OCI-M1 (cell line): Measurements from ENCODE around the gene TBL1X.
"Not testable (repeated sequence)": the region's sequence is repeated elsewhere in the genome, so short reads cannot be mapped to it uniquely, and the experiment has no call there.

Source experiments
- DNase-seq: peaks from one replicate; lab custom pipeline; 2025; lab: John Stamatoyannopoulos, UW

The TBL1X gene

DNA sequence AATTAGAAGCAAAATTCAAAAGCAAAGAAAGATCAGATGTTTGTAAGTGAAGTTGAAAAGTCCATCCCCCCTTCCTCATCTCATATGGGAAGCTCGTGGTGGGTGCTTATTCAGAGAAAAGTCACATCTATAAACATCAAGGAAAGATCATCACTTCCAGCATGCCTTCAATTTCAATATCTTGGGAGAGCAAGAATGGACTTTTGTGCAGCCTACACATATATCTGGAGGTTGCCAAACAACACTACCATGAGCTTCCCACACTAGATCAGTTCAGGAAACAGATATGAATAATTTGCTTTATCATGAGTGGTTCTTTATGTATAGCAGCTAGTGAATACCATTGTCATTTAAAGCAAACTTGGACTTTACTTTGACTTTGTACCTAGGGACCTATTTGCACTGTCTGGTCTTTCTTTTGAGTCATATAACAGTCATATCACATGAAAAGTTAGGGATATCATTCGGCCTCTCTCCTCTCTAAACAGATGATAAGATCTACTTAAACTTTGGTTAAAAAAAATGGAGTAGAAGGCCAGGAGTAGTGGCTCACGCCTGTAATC, 5.6 kb upstream of the TBL1X start:
- peak; percentile 3 for DNase-seq

DNA sequence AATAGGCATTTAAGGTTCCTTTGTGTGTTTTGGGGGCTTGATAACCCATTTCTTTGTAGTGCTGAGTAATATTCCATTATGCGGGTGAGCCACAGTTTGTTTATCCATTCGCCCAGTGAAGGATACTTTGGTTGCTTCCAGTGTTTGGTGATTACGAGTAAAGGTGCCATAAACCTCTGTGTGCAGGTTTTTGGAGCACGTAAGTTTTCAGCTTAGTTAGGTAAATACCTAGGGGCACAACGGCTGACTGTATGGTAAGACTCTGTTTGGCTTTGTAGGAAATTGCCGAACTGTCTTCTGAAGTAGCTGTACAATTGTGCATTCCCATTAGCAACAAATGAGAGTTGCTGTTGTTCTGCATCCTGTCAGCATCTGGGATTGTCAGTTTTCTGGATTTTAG, 3.8 kb upstream of the TBL1X start:
- DNase-seq = no peak

DNA sequence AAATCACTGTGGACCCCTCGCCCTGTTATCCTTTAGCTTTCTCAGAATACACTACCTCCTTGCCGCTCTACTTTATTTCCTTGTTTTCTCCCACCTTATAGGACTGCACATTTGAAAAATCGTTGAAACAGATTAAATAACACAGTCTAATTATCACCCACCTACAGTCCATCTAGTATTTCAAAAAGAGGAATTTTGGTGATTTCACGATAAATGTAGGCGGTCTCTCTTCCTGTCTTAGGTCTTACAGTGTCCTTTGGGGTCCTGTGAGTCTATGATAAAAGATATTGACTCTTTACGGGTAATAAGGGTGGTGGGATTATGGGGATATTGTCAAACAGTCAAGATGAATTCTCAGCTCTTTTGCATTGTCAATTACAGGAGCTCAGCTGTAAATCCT, 2.4 kb upstream of the TBL1X start:
- DNase-seq = no peak

- DNase-seq = peak; percentile 28
Measured at GRCh38 chrX:9465380-9466123, 694 bp downstream of the TBL1X start.

DNA sequence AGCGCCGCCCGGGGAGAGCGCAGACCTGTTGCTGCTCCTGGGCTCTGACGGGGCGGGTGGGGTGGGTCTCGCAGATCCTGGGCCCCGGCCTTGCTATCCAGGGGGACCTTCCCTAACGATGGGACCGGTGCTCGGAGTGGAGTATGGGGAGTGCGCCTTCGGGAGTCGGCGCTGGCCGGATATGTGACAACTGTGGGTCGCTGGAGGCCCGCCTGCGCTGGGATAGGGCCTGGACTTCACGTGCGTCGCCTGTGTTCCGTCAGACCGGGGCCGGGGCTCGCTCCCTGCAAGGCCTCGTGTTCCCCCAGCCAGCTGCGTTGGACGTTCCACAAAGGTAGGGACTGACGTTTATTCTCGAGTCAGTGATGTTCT, 1.3 kb downstream of the TBL1X start:
- DNase-seq = peak; percentile 44

DNA sequence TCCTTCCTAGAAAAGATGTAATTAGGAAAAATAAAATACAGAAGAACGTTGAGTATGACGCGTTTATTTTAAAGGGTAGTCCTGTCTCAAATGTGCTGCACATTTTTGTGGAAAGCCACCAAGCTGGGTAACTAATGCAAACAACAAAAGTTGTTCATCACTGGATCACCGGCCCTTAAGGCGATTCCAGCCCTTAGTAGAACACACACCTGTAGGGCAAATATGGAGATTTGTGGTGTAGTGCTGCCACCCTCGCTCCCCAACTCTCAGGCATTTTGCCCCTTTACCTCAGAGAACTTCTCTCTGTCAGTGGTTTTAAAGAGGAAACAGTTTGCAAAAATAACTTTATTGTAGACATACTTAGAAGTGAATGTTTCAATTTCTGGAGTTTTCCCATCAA, 1.9 kb downstream of the TBL1X start:
- no peak for DNase-seq

GRCh38 chrX:9467146-9467545, 2.3 kb downstream of the TBL1X start:
- no peak for DNase-seq

- DNase-seq = no peak
Measured at GRCh38 chrX:9467751-9468150, 2.9 kb downstream of the TBL1X start.

DNA sequence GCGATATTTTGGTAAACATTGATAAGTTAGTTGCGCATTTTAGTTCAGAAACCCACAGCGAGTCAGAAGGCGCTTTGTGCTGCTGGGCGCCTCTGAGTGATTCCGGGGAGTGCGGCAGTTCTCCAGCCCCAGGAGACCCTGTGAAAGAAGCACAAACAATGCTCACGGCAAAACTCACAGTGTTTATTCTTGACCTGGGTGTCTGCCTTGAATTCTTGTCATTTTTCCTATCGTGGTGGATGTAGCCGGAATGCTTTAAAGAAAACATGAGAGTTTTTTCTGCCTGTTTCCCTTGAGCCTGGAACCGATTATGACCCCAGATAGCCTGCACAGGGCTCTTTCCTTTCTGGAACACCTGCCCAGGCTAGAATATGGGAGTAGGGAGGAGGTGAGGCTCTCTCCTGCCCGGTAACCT, 6.7 kb downstream of the TBL1X start:
- no peak for DNase-seq

GRCh38 chrX:9473708-9474107, 8.8 kb downstream of the TBL1X start:
- no peak for DNase-seq

DNA sequence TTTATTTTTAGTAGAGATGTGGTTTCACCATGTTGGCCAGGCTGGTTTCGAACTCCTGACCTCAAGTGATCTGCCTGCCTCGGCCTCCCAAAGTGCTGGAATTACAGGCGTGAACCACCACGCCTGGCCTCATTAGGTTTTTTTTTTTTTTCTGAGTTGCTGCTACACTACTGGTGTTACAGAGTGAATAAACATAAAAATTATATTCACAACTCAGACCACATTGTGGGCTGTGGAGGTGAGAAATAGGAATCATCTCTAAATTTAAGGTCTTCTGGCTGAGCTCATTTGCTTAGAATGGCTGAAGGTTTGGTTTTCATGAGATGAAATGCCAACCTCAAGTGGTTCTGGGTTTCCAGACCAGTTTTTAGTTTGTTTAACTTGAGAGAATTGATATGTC, 10.6 kb downstream of the TBL1X start:
- not testable (repeated sequence) for DNase-seq

DNA sequence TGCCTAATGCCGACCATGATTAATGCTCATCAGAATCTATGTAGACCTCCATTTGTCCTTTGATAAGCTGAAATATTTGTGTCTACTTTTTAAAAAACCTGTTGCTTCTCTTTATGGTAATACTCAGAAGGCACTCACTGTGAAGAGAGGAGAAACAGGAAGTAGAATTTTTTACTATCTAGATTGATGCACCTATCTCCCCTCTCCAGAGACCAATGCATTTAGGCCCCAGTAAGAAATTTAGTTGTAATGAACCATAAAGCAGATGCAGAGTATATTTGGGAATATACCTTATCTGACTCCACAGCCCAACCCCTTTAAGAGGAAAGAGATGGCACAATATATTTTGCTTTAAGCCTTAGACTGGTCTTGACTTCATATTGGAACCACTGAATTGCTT, 11.1 kb downstream of the TBL1X start:
- peak; percentile 81 for DNase-seq

- no peak for DNase-seq
Measured at GRCh38 chrX:9476810-9477575, 12.1 kb downstream of the TBL1X start.

- DNase-seq = no peak
Measured at GRCh38 chrX:9482408-9482807, 17.6 kb downstream of the TBL1X start.

- no peak for DNase-seq
Measured at GRCh38 chrX:9482837-9483236, 18.0 kb downstream of the TBL1X start.

DNA sequence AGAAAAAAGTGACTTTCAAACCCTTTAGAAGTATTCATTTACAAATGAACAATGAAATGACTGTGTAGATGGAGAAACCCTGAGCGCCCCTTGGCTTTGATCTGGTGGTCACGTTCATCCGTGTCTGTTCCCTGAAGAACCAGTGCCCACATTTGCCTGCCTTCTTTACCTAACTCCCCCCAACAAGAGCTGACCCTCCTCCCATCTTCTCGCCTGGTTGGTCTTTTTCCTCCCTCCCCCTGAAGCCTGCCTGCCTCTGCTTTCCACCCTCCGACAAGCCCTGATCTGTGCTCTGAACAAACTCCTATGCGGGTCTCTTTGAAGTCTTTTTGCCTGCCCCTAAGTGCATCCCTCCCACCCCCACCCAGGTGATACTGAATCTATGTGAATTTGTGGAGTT, 18.5 kb downstream of the TBL1X start:
- no peak for DNase-seq

DNA sequence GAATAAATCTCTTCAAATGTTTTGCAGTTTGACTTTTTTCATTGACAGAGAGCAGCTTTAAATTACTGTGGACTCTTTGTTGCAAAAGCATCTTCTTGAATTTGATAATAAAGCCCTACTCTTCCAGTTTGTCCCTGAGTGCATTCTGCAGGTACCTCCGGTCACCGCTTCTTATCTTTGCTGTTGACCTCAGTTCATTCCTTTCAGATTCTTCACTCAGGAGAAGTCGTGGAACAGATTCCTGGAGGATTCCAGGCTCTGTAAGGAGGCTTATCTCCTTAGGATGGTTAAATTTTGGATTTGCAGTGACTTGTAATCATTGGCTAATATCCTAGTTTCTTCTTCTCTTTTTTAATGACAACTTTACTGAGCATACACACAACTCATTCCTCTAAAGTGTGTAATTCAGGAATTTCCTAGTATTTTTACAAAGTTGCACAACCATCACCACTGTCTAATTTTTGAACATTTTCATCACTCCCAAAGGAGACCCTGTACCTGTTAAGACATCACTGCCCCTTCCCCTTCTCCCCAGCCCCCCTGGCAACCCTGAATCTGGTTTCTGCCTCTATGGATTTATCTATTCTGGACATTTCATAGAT, 22.0 kb downstream of the TBL1X start:
- DNase-seq = no peak

DNA sequence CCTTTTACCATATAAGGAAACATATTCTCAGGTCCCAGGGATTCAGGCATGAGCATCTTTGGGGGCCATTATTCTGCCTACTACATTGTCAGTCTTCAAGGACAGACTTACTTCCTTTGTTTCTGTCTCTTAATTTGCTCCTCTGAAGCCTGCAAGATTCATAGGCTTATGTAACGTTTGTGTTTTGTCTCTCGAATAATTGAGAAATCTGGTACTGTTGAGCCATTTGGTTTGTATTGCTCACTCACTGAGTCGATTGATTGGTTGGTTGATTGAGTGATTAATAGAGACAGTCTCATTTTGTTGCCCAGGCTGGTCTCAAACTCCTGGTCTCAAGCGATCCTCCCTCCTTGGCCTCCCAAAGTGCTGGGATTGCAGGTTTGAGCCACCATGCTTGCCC, 23.7 kb downstream of the TBL1X start:
- no peak for DNase-seq

DNA sequence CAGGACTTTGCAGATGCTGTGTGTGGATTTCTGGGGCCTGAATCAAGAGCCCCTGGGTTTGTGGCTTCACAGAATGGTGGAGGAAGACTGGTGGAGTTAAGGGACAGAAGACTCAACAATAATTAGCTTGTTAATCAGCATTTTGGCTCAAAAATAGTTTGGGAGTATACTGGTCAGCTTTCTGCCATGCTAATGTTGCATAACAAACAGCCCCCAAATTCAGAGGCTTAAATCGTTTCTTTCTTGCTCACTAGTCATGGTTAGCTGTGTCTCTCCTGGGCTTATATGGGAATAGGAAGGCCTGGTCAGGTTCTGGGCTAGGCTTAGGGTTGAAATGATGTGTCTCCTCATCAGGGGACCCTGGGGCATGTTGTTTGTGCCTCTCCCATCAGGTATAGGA, 24.4 kb downstream of the TBL1X start:
- DNase-seq = no peak

DNA sequence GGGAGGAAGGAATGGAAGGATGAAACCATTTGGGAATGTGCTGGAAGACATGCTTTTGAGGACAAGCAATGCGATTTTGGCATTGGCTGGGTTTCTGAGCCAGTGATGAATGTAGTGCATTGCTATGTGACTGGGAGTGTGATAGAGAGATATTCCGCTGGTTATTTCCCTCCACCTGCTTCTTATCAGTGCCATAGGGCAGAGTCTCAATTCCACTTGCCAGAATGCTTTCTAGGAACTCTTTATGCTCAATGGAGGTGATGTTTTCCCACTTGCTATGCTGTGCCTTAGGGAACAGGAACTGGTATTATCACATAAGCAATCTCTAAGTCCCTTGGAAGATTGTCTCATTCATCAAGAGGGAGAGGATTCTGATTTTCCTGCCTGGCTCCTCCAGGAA, 28.0 kb downstream of the TBL1X start:
- no peak for DNase-seq

- no peak for DNase-seq
Measured at GRCh38 chrX:9493936-9494335, 29.1 kb downstream of the TBL1X start.

DNA sequence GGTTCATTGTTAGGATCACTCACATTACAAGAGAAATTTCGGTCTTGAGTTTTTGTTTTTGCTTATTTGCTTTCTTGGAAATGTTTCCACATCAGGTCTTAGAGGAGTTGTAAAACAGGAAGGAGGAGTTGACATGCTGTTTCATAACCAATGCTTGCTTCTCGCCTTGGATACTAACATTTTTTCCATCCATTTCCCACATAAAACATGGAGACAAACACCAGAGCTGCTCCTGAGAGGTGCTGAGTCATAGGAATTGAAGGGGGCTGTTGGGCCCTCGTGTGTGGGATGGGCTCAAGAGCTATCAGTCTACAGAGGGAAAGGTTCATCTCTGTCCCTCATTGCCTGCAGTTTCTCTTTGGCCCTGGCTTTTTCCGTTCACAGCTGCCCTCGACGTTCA, 29.9 kb downstream of the TBL1X start:
- no peak for DNase-seq

DNA sequence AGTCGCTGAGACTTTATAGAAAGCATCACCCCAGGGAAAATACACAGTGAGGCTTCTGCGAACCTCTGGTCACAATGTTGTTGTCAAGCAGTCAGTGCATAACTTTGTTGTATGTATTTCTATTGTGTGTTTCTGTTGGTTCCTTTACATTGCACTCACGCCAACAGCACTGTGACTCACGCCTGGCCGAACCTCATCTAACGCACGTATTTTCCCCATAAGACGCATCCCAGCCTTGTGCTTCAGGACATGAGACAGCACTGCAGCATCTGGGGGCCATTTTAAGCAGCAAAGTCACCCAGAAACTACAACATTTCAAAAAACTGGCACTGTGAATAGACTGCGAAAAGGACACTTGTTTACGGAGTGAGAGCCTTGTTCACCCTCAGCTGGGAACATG, 30.6 kb downstream of the TBL1X start:
- DNase-seq = no peak
